Smooth muscle cell of the brain vasculature (primary cell): Measurements from ENCODE around the gene CCDC38.
A peak's percentile ranks its signal among the peaks of the same experiment; 100 is the strongest.
"Not testable (repeated sequence)": the region's sequence is repeated elsewhere in the genome, so short reads cannot be mapped to it uniquely, and the experiment has no call there.

Source experiments
- DNase-seq: peaks from one replicate; pipeline ENCODE4 v3.0.0-alpha.2; 2012; ENCODE audit warnings: low read depth, low spot score

CCDC38 gene

GRCh38 chr12:95882873-95883272 is 59.5 kb downstream of the CCDC38 start:
- DNase-seq, result no peak

DNA sequence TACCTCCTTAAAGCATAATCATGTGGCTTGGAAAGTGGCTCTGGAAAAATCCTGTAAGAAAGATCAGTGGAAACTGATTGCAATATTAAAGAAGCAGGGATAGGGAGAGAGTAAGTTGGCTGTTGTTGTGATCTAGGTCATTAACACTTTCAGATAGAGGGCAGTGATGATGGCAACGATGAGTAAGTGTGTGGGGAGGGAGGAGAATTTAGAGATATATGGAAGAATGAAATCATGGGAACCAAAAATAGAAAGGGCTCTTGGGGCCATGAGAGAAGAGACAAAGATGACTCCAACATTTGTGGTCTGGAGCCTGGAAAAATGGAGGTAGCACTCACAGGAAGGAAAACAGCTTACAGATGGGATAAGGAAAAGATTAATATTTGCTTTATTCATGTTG is 60.3 kb downstream of the CCDC38 start:
- DNase-seq, result no peak

- no peak for DNase-seq
These were observed 61.0 kb downstream of the CCDC38 start for GRCh38 chr12:95881331-95881955.

DNA sequence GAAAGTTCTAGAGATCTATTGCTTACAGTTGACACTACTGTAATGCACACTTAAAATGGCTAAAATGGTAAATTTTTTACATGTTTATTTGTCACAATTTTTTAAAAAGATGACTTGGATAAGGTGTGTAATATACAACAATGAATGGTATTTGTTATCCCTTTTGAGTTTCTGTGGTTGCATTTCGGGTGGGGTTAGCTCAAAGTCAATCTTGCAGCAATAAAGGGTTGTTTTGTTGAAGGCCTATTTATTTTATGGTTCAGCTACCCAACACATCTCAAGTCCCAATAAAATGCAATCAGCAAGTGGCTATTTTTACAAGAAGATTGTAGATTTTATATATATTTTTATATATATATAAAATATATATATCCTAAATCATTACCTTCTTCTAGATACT is 61.5 kb downstream of the CCDC38 start:
- DNase-seq, result no peak

GRCh38 chr12:95877622-95878021 is 64.8 kb downstream of the CCDC38 start:
- DNase-seq, result no peak

GRCh38 chr12:95874452-95874851 is 68.0 kb downstream of the CCDC38 start:
- no peak for DNase-seq

DNA sequence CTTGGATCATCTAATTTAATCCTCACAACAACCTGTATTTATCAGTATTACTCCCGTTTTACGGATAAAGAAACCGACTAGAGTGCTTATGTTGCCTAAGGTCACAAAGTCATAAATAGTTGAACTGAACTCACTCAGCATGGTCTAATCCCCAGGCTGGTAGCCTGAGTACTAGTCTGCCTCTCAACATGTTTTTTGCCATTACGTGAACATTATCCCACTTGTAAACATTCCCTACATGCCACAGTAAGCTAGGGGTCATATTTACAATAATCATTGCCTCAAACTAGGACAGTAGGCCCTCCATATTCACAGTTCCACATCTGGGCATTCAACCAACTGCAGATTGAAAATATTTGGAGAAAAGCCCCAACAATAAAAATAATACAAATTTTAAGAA is 71.5 kb downstream of the CCDC38 start:
- no peak for DNase-seq

DNA sequence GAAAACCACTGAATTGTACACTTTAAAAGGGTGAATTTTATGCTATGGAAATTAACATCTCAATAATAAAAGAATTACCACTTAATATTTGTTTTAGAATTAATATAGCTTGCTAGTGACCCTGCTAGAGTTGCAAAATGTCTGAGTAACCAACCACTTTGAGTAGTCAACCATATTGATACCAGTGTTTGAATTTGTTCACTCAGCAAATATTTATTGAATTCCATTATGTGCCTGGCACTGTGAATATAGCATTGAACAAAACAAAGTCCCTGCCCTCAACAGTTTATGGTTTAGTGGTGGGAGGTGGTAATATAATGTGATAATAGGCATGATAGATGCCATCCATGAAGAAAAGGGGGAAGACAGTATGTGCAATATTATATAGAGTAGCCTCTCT is 79.1 kb downstream of the CCDC38 start:
- no peak for DNase-seq

DNA sequence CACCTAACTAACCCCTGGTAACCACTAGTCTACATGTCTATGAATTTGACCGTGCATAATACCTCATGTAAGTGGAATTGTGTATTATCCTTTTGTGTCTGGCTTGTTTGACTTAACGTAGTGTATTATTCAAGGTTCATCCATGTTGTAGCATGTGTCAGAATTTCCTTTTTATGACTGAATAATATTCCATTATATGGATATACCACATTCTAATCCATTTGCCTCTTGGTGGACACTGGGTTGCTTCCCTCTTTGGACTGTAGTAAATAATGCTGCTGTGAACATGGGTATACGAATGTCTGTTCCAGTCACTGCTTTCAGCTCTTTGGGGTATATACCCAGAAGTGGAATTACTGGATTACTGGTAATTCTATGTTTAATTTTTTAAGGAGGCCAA is 80.4 kb downstream of the CCDC38 start:
- no peak for DNase-seq

- DNase-seq, result no peak
These were observed 82.2 kb downstream of the CCDC38 start for GRCh38 chr12:95859947-95860850.

GRCh38 chr12:95859344-95859816 is 83.0 kb downstream of the CCDC38 start:
- DNase-seq, result no peak

DNA sequence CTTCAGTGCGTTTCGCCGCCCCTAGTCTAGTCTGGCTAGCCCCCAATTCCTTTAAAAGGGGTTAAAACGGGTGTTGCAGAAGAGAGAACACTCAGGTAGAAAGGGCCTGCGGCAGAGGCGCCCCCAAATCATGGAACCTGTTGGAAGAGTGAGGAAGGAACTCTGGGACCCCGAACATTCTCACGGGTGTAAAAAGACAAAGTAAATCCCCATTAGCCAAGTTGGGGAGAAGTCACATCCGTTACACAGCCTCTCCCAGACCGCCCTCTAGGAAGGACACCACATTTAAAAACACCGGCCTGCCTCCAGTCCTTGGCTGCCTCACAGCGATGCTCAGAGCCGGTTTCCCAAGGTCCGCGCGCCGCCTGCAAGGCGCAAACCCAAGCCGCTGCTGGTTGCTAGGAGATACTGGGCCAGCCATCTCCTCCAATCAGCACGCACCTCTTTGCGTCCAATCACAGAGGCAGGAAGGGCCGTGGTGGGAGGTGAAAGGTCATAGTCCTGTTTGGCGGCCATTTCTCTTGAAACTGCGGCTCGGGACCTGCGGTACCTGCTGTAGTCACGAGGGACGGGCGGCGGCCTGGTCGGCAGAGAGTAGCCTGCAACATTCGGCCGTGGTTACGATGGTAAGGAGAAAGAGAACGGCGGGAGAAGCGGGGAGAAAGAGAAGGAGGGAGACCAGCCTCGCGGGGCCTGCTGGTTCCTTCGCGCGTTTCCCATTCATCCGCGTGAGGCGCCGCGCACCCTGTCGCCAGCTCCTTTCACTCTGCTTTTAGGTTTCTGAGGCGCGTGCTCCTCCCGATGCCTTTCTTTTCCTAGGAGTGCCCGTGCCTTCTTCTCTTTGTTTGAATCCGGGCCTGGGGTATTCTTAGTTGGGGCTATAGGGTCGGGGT is 83.7 kb downstream of the CCDC38 start, which contains the start of gene SNRPF:
Gene SNRPF (plus strand): TSS at position 502 of the 893 bp plus-strand sequence. CDS start 122 bp downstream, at position 624.
- DNase-seq, result peak; percentile 88

GRCh38 chr12:95857799-95858198 is 84.6 kb downstream of the CCDC38 start:
- DNase-seq, result no peak

DNA sequence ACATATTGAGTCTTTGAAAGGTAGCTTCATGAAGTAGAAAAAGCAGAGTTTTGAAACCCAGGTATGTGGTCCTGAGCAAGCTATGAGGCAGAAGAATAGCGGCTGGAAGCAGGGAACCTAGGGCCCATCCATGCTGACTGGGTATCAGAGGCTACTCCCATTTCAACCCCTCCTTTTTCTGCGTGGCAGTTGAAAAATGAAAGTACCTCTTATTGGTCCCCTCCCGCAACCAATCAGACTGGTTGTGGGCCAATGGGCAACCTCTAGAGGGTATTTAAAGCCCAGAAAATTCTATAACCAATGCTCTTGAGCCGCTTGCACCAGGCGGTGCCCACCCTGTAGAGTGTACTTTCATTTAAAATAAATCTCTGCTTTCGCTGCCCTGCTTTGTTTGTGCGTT is 85.3 kb downstream of the CCDC38 start:
- no peak for DNase-seq

DNA sequence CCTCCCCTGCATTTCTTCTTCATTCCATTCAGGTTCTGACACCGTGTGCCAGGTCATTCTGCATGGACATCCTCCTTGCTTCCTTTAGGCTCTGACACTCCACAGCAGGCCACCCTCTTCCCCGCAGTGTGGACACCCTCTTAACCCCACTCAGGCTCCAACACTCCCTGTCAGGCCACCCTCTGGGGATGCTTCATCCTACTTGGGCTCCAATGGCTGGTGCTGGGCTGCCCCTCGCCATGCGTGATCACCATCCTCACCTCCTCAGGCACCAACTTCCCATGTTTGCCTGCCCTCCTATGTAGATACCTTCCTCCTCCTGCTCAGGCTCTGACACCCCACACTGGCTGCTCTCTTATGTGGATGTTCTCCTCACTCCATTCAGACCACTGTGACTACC is 90.3 kb downstream of the CCDC38 start:
- no peak for DNase-seq

GRCh38 chr12:95851606-95852005 is 90.8 kb downstream of the CCDC38 start:
- no peak for DNase-seq

- no peak for DNase-seq
These were observed 93.6 kb downstream of the CCDC38 start for GRCh38 chr12:95848575-95849388.

GRCh38 chr12:95842426-95842825 is 100.0 kb downstream of the CCDC38 start:
- DNase-seq, result not testable (repeated sequence)

DNA sequence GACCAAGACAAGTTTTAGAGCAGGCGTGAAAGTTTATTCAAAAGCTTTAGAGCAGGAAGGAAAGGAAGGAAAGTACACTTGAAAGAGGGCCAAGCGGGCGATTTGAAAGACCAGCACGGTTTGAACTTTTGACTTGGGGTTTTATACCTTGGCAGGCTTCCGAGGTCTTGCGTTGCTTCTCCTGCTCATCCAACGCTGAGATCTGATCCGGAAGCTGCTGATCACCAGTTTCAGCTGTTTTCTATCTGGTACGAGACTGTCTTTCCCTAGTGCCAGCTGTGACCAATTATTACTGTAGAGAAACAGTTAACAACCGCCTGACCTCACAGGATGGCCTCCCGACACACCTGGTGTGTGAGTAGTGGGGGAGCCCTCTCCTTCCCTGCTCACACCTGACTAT is 104.3 kb downstream of the CCDC38 start:
- no peak for DNase-seq

DNA sequence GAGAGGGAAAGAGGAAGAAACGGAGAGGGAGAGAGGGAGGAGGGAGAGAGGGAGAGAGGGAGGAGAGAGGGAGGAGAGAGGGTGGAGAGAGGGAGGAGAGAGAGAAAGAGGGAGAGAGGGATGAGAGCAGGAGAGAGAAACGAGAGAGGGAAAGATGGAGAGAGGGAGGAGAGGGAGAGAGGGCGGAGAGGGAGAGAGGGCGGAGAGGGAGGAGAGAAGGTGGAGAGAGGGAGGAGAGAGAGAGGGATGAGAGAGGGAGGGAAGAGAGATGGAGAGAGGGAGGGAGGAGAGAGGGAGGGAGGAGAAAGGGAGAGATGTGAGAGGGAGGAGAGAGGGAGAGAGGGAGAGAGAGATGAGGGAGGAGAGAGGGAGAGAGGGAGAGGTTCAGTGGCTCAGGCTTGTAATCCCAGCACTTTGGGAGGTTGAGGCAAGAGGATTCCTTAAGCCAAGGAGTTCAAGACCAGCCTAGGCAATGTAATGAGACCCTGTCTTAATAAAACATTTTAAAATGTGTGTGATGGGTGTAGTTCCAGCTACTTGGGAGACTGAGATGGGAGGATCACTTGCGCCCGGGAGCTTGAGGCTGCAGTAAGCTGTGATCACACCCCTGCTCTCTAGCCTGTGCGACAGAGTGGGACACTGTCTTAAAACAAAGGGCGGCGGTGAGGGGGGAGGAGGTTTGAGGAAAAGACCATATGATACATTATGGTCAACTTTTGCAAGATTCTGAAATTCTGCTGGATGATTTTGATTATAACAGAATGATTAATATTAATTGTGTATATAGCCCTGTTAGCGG is 105.0 kb downstream of the CCDC38 start:
- no peak for DNase-seq
